ENCODE data around the gene ITGB7. TPM values are rescaled to one million over a fixed set of nuclear protein-coding genes. Genes with fewer than 3 reads are reported as not detected.
A peak's percentile ranks its signal among the peaks of the same experiment; 100 is the strongest.

Gene ITGB7
- total and polyA plus RNA-seq, 9 of the 15 experiments (the other 6 are each of a cell fraction or from before 2014, with no cell fraction given), result 0.06 to 2.0 (median 0.67) TPM

GRCh38 chr12:53221203-53222080 is 14.4 kb upstream of the ITGB7 start (continued):
- TF ChIP-seq, protein P1, sequence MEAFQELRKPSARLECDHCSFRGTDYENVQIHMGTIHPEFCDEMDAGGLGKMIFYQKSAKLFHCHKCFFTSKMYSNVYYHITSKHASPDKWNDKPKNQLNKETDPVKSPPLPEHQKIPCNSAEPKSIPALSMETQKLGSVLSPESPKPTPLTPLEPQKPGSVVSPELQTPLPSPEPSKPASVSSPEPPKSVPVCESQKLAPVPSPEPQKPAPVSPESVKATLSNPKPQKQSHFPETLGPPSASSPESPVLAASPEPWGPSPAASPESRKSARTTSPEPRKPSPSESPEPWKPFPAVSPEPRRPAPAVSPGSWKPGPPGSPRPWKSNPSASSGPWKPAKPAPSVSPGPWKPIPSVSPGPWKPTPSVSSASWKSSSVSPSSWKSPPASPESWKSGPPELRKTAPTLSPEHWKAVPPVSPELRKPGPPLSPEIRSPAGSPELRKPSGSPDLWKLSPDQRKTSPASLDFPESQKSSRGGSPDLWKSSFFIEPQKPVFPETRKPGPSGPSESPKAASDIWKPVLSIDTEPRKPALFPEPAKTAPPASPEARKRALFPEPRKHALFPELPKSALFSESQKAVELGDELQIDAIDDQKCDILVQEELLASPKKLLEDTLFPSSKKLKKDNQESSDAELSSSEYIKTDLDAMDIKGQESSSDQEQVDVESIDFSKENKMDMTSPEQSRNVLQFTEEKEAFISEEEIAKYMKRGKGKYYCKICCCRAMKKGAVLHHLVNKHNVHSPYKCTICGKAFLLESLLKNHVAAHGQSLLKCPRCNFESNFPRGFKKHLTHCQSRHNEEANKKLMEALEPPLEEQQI (IDR thresholded peaks at IDR 0.05), result no peak
- TF ChIP-seq LARP7 (IDR thresholded peaks at IDR 0.05), result peak; percentile 48; the same call in 1 of the 2 replicates
- peak; percentile 77 for TF ChIP-seq TAF1 (IDR thresholded peaks at IDR 0.05; ENCODE audit: control insufficient read depth, extremely low read depth, insufficient read depth, low read length, severe bottlenecking)
- no peak for TF ChIP-seq ZSCAN29 (IDR thresholded peaks at IDR 0.05)
- TF ChIP-seq ARID2 (IDR thresholded peaks at IDR 0.05), result no peak
- no peak for TF ChIP-seq SNIP1 (IDR thresholded peaks at IDR 0.05; ENCODE audit: low read depth)
- no peak for TF ChIP-seq THRAP3 (IDR thresholded peaks at IDR 0.05; ENCODE audit: borderline replicate concordance)
- TF ChIP-seq, protein P2, sequence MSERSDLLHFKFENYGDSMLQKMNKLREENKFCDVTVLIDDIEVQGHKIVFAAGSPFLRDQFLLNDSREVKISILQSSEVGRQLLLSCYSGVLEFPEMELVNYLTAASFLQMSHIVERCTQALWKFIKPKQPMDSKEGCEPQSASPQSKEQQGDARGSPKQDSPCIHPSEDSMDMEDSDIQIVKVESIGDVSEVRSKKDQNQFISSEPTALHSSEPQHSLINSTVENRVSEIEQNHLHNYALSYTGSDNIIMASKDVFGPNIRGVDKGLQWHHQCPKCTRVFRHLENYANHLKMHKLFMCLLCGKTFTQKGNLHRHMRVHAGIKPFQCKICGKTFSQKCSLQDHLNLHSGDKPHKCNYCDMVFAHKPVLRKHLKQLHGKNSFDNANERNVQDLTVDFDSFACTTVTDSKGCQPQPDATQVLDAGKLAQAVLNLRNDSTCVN (CRISPR knock-in tag; IDR thresholded peaks at IDR 0.05), result no peak
- TF ChIP-seq POLR2AphosphoS2 (IDR thresholded peaks at IDR 0.05; ENCODE audit: low read length), result no peak
- TF ChIP-seq JUNB (CRISPR knock-in tag; conservative IDR thresholded peaks at IDR 0.05), result no peak
- TF ChIP-seq ILF3 (IDR thresholded peaks at IDR 0.05; ENCODE audit: borderline replicate concordance), result no peak
- TF ChIP-seq DMBX1 (CRISPR knock-in tag; IDR thresholded peaks at IDR 0.05; ENCODE audit: borderline replicate concordance), result no peak
- TF ChIP-seq MIER1 (IDR thresholded peaks at IDR 0.05; ENCODE audit: low read depth), result 0 out of 2 replicates have a peak, but pooled peaks have one; percentile 40
- TF ChIP-seq ZC3H8 (IDR thresholded peaks at IDR 0.05), result no peak
- TF ChIP-seq THRB (CRISPR knock-in tag; conservative IDR thresholded peaks at IDR 0.05), result no peak
- TF ChIP-seq EWSR1 (IDR thresholded peaks at IDR 0.05; ENCODE audit: borderline replicate concordance, low read depth, partially characterized antibody), result no peak
- TF ChIP-seq HOXB6 (CRISPR knock-in tag; IDR thresholded peaks at IDR 0.05; ENCODE audit: borderline replicate concordance), result no peak
- no peak for TF ChIP-seq ZNF174 (CRISPR knock-in tag; IDR thresholded peaks at IDR 0.05)
- TF ChIP-seq SIN3B (IDR thresholded peaks at IDR 0.05; ENCODE audit: low read depth), result no peak
- TF ChIP-seq ZNF354B (CRISPR knock-in tag; IDR thresholded peaks at IDR 0.05), result 0 out of 2 replicates have a peak, but pooled peaks have one; percentile 21
- TF ChIP-seq ZBTB49 (CRISPR knock-in tag; IDR thresholded peaks at IDR 0.05; ENCODE audit: borderline replicate concordance), result no peak
- TF ChIP-seq HLTF (IDR thresholded peaks at IDR 0.05), result no peak
